OCI-LY7 (cell line): ENCODE measurements around the gene TNS3. TPM values are rescaled to one million over a fixed set of nuclear protein-coding genes. Genes with fewer than 3 reads are reported as not detected.

ENCODE experiments used
- BruUV-seq: library from RNA; stranded (reverse); fragments of 400-500 nt; replicated peaks from 2 replicates; lab custom pipeline; 2021; lab: Mats Ljungman, UMichigan
- CTCF ChIA-PET: fragments of 300-600 bp; sonication (Branson Sonifier 250); formaldehyde crosslinking; loops from one replicate; lab custom pipeline; 2022; ENCODE audit warnings: antibody characterized with exemption; ENCODE audit not compliant: unreplicated experiment; lab: Charles Lee
- POLR2A ChIA-PET: fragments of 300-600 bp; sonication (Branson Sonifier 250); formaldehyde crosslinking; loops from one replicate; lab custom pipeline; 2022; ENCODE audit warnings: antibody characterized with exemption; lab: Charles Lee
- DNase-seq: peaks from one replicate; pipeline ENCODE4 v3.0.0-alpha.2; 2015; ENCODE audit warnings: low spot score
- H2AFZ ChIP-seq: fragments of 200-600 bp; sonication (generic), shearing (Covaris generic); 2 replicates; pipeline ENCODE4 v1.6.1; 2014; ENCODE audit warnings: mild to moderate bottlenecking, antibody characterized with exemption, low read length, moderate library complexity
- H3K27ac ChIP-seq: fragments of 200-600 bp; sonication (generic); 2 replicates; pipeline ENCODE4 v1.5.1; 2014; ENCODE audit warnings: mixed run types, low read depth, mild to moderate bottlenecking, moderate library complexity, low read length, inconsistent platforms; ENCODE audit not compliant: poor library complexity, severe bottlenecking
- H3K36me3 ChIP-seq: fragments of 200-600 bp; sonication (generic); 2 replicates; pipeline ENCODE4 v1.6.1; 2014; ENCODE audit warnings: mild to moderate bottlenecking, antibody characterized with exemption, low read length, moderate library complexity, mixed read lengths; ENCODE audit not compliant: insufficient read depth
- H3K4me1 ChIP-seq: fragments of 200-600 bp; sonication (generic); 2 replicates; pipeline ENCODE4 v1.5.1; 2014; ENCODE audit warnings: mild to moderate bottlenecking, low read length; ENCODE audit not compliant: insufficient read depth, poor library complexity, severe bottlenecking
- H3K4me2 ChIP-seq: fragments of 200-600 bp; sonication (generic); 2 replicates; pipeline ENCODE4 v1.6.1; 2014; ENCODE audit warnings: mild to moderate bottlenecking, low read length
- H3K4me3 ChIP-seq: fragments of 200-600 bp; sonication (generic); 2 replicates; pipeline ENCODE4 v1.5.1; 2014; ENCODE audit warnings: mild to moderate bottlenecking, low read depth, low read length; ENCODE audit not compliant: poor library complexity, severe bottlenecking
- H3K79me2 ChIP-seq: fragments of 200-600 bp; sonication (generic); 2 replicates; pipeline ENCODE4 v1.6.1; 2016; ENCODE audit warnings: low read depth, mild to moderate bottlenecking, low read length, moderate library complexity, mixed read lengths; ENCODE audit not compliant: insufficient read depth
- H3K9me2 ChIP-seq: fragments of 200-600 bp; sonication (generic); 2 replicates; pipeline ENCODE4 v1.6.1; 2016; ENCODE audit warnings: mild to moderate bottlenecking, low read length, mixed read lengths; ENCODE audit not compliant: insufficient read depth
- H3K9me3 ChIP-seq: fragments of 200-600 bp; sonication (generic); 2 replicates; pipeline ENCODE4 v1.6.1; 2014; ENCODE audit warnings: mild to moderate bottlenecking, mixed run types, low read length, mixed read lengths
- H4K20me1 ChIP-seq: fragments of 200-600 bp; sonication (generic); 2 replicates; pipeline ENCODE4 v1.6.1; 2014; ENCODE audit warnings: mild to moderate bottlenecking, antibody characterized with exemption, low read length, moderate library complexity, mixed read lengths; ENCODE audit not compliant: insufficient read depth
- CTCF ChIP-seq: fragments of 200-600 bp; sonication (generic); conservative IDR thresholded peaks from 2 replicates; pipeline ENCODE4 v1.5.1; 2014; ENCODE audit warnings: mild to moderate bottlenecking, antibody characterized with exemption, low read length, moderate library complexity, mixed read lengths
- EZH2phosphoT487 ChIP-seq: fragments of 200-600 bp; sonication (generic); IDR thresholded peaks from 2 replicates; pipeline ENCODE4 v1.6.1; 2018; ENCODE audit warnings: low read depth, borderline replicate concordance, mild to moderate bottlenecking, mixed run types, antibody characterized with exemption, low read length, moderate library complexity, mixed read lengths
- intact Hi-C: fragments of 100-400 bp; cut with micrococcal nuclease; formaldehyde crosslinking; loops from one replicate; pipeline ENCODE4 v1.10.0; 2022; ENCODE audit not compliant: unreplicated experiment
- total RNA-seq, 2 experiments: library from RNA; depleted of rRNA in 1 of 2; stranded (reverse); fragments of >200 nt in 1 of 2; shearing (Covaris generic) in 1 of 2; gene quantifications; 2 replicates each; pipeline ENCODE4 v1.2.3, GENCODE V29; 2014 to 2022

TNS3 gene
- total RNA-seq, 2 experiments from 2014 or later, result 9.5 to 42.1 TPM

- H3K27ac ChIP-seq, result no peak overlapping the region
- intact Hi-C loops, result no loop called here
- no peaks in the 10 kb centered on the region for H3K9me3 ChIP-seq
- no peak overlapping the region for H3K4me3 ChIP-seq
- H4K20me1 ChIP-seq, result no peaks in the 10 kb centered on the region
- ChIA-PET CTCF (no interaction called here), POLR2A (no interaction called here)
- BruUV-seq, result no TSS peak
- no peak for DNase-seq
- no peaks in the 10 kb centered on the region for H3K36me3 ChIP-seq
- no peak overlapping the region for H2AFZ ChIP-seq
- peaks cover 8% of the 10 kb centered on the region for H3K4me1 ChIP-seq
- no peaks in the 10 kb centered on the region for H3K9me2 ChIP-seq
- no peaks in the 10 kb centered on the region for H3K79me2 ChIP-seq
- H3K4me2 ChIP-seq, result no peak overlapping the region
- TF ChIP-seq CTCF (no peak), EZH2phosphoT487 (no peak)
These were observed 192.6 kb downstream of the TNS3 start for GRCh38 chr7:47389171-47389922.

GRCh38 chr7:47387506-47387905 lies 194.4 kb downstream of the TNS3 start:
- Histone ChIP-seq H3K27ac (no peak overlapping the region), H4K20me1 (no peaks in the 10 kb centered on the region), H3K4me2 (no peak overlapping the region), H3K4me3 (no peak overlapping the region), H3K79me2 (no peaks in the 10 kb centered on the region), H2AFZ (no peak overlapping the region), H3K9me2 (no peaks in the 10 kb centered on the region), H3K36me3 (no peaks in the 10 kb centered on the region), H3K4me1 (peaks cover 8% of the 10 kb centered on the region), H3K9me3 (no peaks in the 10 kb centered on the region)
- POLR2A ChIA-PET, result interaction anchor here (1.2 kb wide), 1 partner anchor 9 kb away, joined by 4 read pairs; no protein-coding TSS in a partner anchor
- intact Hi-C loops, result no loop called here
- no peak for DNase-seq
- no TSS peak for BruUV-seq
- CTCF ChIA-PET, result no interaction called here
- no peak for TF ChIP-seq EZH2phosphoT487
- no peak for TF ChIP-seq CTCF

GRCh38 chr7:47386273-47386835 lies 195.6 kb downstream of the TNS3 start:
- no peak for DNase-seq
- H2AFZ ChIP-seq, result no peak overlapping the region
- H3K9me3 ChIP-seq, result no peaks in the 10 kb centered on the region
- H3K4me3 ChIP-seq, result no peak overlapping the region
- TF ChIP-seq EZH2phosphoT487, result no peak
- H3K9me2 ChIP-seq, result no peaks in the 10 kb centered on the region
- intact Hi-C loops, result no loop called here
- no peaks in the 10 kb centered on the region for H3K36me3 ChIP-seq
- peaks cover 7% of the 10 kb centered on the region for H3K4me1 ChIP-seq
- H4K20me1 ChIP-seq, result no peaks in the 10 kb centered on the region
- no peak overlapping the region for H3K27ac ChIP-seq
- BruUV-seq, result no TSS peak
- H3K4me2 ChIP-seq, result no peak overlapping the region
- CTCF ChIA-PET, result no interaction called here
- POLR2A ChIA-PET, result interaction anchor here (1.2 kb wide), 2 partner anchors 10 to 43 kb away, joined by 4 read pairs; no protein-coding TSS in a partner anchor
- no peaks in the 10 kb centered on the region for H3K79me2 ChIP-seq
